ENCODE results near the gene ITGA8.

DNA sequence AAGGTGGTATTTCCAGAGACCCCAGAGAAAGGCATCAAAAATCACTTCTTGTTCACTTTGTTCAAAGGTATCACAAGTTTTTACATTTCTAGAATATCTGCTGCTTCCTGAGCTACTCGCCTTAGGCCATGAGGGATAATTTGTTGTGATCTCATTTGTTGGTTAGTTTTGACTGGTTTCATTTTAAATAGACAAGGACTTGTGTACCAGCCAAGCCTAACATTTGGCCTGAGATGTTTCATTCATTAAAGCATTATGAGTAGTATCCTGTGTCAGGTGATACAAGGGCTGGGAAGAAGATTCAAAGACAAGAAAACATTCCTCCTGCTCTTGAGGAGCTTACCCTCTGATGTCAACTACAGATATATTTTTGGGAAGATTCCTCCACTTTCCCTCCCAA, 178.3 kb downstream of the ITGA8 start:
- no peak for TF ChIP-seq CTCF (IDR thresholded peaks at IDR 0.05)
- no peak for TF ChIP-seq POLR2AphosphoS5 (IDR thresholded peaks at IDR 0.05)
